Lower leg skin (tissue), 3 donors: ENCODE data around the gene MAJIN.

Experiments
- CTCF ChIP-seq, 3 donors: fragments of 450-650 bp; IDR thresholded peaks; one replicate each; pipeline ENCODE4 v1.5.1; 2016; ENCODE audit warnings: antibody characterized with exemption in 3 of 3, mild to moderate bottlenecking in 3 of 3, moderate library complexity in 2 of 3
- POLR2A ChIP-seq, 2 donors: fragments of 450-650 bp; IDR thresholded peaks; one replicate each; pipeline ENCODE4 v1.6.1; 2016 to 2017; ENCODE audit warnings: antibody characterized with exemption in 2 of 2, mild to moderate bottlenecking in 1 of 2, moderate library complexity in 1 of 2

- no peak for TF ChIP-seq POLR2A (IDR thresholded peaks at IDR 0.05)
- TF ChIP-seq CTCF (IDR thresholded peaks at IDR 0.05), result no peak
These were observed 16.3 kb upstream of the MAJIN start for GRCh38 chr11:64987998-64988854.
